Psoas muscle (tissue), 8 donors: Measurements from ENCODE around the gene SLC7A10. TPM values are rescaled to one million over a fixed set of nuclear protein-coding genes. Genes with fewer than 3 reads are reported as not detected.

ENCODE experiments used
- ATAC-seq, 4 donors: fragments of 200-7000 bp; cut with Tn5 transposase; one replicate each; pipeline ENCODE4 v1.9.1; 2020; ENCODE audit warnings: moderate library complexity in 3 of 4, mild to moderate bottlenecking in 2 of 4
- DNase-seq, 2 donors: peaks; one replicate each; pipeline ENCODE4 v3.0.0-alpha.2; 2020
- H3K27ac ChIP-seq: fragments of 200-600 bp; one replicate; pipeline ENCODE4 v1.8.0; 2022
- H3K27me3 ChIP-seq, 3 donors: fragments of 200-600 bp in 1 of 3; one replicate each; pipeline versions ENCODE4 v1.6.1 to v1.8.0; 2013 to 2022; ENCODE audit warnings: low read length in 2 of 3, mild to moderate bottlenecking in 2 of 3, moderate library complexity in 1 of 3; ENCODE audit not compliant: insufficient read depth in 3 of 3
- H3K36me3 ChIP-seq, 2 donors: fragments of 200-600 bp in 1 of 2; one replicate each; pipeline versions ENCODE4 v1.6.1 to v1.8.0; 2013 to 2022; ENCODE audit warnings: low read depth in 1 of 2, mild to moderate bottlenecking in 1 of 2, moderate library complexity in 1 of 2; ENCODE audit not compliant: insufficient read depth in 1 of 2
- H3K4me1 ChIP-seq: fragments of 200-600 bp; one replicate; pipeline ENCODE4 v1.8.0; 2022
- H3K4me3 ChIP-seq: fragments of 200-600 bp; one replicate; pipeline ENCODE4 v1.8.0; 2022; ENCODE audit warnings: mild to moderate bottlenecking
- H3K9me3 ChIP-seq: fragments of 200-600 bp; one replicate; pipeline ENCODE4 v1.8.0; 2022
- WGBS, 3 donors: extraction: QIAGEN DNeasy Blood & Tissue Kit; methylation state at CpG; one replicate each; pipeline versions ENCODE4 v1.1.6 to v1.1.7; 2013; 5-methylcytosine and 5-hydroxymethylcytosine counted together
- intact Hi-C, 2 donors: fragments of 100-400 bp; cut with DNase I; formaldehyde crosslinking; loops; one replicate each; pipeline versions ENCODE4 v1.11.0 to v1.14.2; 2022
- polyA plus RNA-seq, 3 donors: library from polyadenylated mRNA; stranded (reverse); fragments of 200-250 nt; gene quantifications; one replicate each; pipeline ENCODE4 v1.2.3, GENCODE V29; 2013
- total RNA-seq, 4 donors: library from RNA; stranded (reverse); fragmentation: NEBNext Ultra II Directional in 2 of 4; extraction: Animal tissue kit (Norgen Biotek cat#: 25700) in 2 of 4; gene quantifications; one replicate each; pipeline versions ENCODE4 v1.2.1 to v1.2.4, GENCODE V29; 2021 to 2023
- TF ChIP-seq, protein P1 (sequence below): fragments of 200-600 bp; IDR thresholded peaks from one replicate; pipeline ENCODE4 v1.8.0; 2022; ENCODE audit warnings: antibody characterized with exemption
- donor health status: healthy with polysubstance abuse.
- donor health status: DM: no; HTN: no; CAD: no; lungs with moderate emphysema.
- donor health status: Bipolar disorder and iron deficiency.
- donor health status: healthy.
- donor health status: DM: yes; HTN: yes; CAD: no.
- donor health status: DM: no; HTN: no; CAD: no.
- donor health status: DM: no; HTN: no; CAD: no.
- donor health status: DM: yes; HTN: yes; CAD: no.

SLC7A10 gene
- total and polyA plus RNA-seq, 7 donors = 0.03 to 0.43 (median 0.14) TPM; not detected in 3

DNA sequence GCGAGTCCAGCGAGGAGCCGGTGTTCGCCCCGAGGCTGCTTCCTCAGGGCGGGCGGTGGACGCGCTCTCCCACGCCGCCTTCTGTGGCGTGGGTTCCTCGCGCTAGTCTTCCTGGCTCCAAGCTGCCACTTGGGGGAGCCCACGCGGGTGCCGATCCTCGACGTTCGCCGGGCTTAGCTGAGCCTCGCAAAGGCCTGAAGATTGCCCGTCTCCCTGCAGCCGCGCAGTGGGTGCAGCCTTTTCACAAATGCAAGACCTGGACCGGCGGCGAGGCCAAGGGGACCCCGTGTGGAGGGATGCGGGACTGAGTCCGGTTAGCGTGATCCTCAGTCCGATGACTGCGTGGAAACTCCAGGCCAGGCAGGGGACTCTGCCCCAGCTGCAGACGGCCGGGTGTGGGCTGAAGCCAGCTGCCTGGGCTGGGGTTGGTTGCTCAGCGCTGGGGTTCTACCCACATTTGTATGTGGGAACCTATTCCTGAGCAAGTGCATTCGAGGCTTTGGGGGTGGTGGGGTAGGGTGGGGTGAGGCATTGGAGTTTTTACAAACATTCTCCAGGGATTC is 48.2 kb downstream of the SLC7A10 start:
- ATAC-seq = peak; percentile 12 to 57 (median 37)

DNA sequence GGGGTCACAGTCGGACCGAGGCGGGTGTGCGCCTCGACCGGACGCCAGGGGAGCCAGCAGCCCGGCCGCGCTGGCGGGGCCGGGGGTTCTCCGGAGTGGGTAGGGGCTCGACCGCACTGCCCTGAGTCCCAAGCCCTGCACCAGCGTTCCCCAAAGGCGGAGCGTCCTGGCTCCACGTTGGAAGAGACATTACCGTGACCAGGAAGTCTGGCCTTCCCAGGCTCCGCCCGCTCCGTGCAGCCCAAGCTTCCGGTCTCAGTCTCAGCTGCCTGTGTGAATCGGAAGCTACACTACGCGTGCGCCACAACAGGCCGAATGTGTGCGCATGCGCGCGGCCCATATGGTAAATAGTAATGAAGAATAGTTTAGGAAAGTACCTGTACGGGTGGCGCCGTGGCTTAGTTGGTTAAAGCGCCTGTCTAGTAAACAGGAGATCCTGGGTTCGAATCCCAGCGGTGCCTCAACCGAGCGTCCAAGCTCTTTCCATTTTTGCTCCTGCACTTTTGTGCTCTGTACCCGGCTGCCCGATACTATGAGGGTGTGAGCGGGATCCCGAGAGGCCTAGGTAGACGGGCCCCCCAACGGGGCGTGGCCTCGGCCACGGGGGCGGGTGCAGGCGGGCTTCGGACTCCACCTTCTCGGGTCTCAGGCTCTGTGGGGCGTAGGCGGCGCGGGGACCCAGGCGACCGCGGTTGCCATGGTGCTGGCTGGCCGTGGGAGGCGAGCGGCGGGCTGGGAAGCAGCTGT is 48.8 kb downstream of the SLC7A10 start:
- ATAC-seq (peak; percentile 92 to 95 (median 92)), DNase-seq (peak; percentile 95 to 97)
- Histone ChIP-seq H3K9me3 (no peaks in the 10 kb centered on the region), H3K27me3 (no peaks in the 10 kb centered on the region), H3K4me1 (peaks cover 15% of the 10 kb centered on the region), H3K36me3 (no peaks in the 10 kb centered on the region), H3K27ac (peak overlapping the region; percentile 97), H3K4me3 (peak overlapping the region; percentile 90)
- WGBS, 3 donors = 0% methylated on average over 65 of the region's 65 CpGs
- TF ChIP-seq, protein P1, sequence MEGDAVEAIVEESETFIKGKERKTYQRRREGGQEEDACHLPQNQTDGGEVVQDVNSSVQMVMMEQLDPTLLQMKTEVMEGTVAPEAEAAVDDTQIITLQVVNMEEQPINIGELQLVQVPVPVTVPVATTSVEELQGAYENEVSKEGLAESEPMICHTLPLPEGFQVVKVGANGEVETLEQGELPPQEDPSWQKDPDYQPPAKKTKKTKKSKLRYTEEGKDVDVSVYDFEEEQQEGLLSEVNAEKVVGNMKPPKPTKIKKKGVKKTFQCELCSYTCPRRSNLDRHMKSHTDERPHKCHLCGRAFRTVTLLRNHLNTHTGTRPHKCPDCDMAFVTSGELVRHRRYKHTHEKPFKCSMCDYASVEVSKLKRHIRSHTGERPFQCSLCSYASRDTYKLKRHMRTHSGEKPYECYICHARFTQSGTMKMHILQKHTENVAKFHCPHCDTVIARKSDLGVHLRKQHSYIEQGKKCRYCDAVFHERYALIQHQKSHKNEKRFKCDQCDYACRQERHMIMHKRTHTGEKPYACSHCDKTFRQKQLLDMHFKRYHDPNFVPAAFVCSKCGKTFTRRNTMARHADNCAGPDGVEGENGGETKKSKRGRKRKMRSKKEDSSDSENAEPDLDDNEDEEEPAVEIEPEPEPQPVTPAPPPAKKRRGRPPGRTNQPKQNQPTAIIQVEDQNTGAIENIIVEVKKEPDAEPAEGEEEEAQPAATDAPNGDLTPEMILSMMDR = peak; percentile 40
- intact Hi-C loops = no loop called here

More for the DNA sequence above, 48.2 kb downstream of the SLC7A10 start:
- no peaks in the 10 kb centered on the region for H3K36me3 ChIP-seq
- TF ChIP-seq, protein P1 = peak; percentile 34
- peak overlapping the region; percentile 97 for H3K27ac ChIP-seq
- H3K27me3 ChIP-seq = no peaks in the 10 kb centered on the region
- intact Hi-C loops = no loop called here
- peak overlapping the region; percentile 90 for H3K4me3 ChIP-seq
- WGBS, 3 donors = 0 to 1% (median 0%) methylated on average over 34 to 38 of the region's 38 CpGs
- no peaks in the 10 kb centered on the region for H3K9me3 ChIP-seq
- no peak for DNase-seq
- H3K4me1 ChIP-seq = peaks cover 15% of the 10 kb centered on the region

DNA sequence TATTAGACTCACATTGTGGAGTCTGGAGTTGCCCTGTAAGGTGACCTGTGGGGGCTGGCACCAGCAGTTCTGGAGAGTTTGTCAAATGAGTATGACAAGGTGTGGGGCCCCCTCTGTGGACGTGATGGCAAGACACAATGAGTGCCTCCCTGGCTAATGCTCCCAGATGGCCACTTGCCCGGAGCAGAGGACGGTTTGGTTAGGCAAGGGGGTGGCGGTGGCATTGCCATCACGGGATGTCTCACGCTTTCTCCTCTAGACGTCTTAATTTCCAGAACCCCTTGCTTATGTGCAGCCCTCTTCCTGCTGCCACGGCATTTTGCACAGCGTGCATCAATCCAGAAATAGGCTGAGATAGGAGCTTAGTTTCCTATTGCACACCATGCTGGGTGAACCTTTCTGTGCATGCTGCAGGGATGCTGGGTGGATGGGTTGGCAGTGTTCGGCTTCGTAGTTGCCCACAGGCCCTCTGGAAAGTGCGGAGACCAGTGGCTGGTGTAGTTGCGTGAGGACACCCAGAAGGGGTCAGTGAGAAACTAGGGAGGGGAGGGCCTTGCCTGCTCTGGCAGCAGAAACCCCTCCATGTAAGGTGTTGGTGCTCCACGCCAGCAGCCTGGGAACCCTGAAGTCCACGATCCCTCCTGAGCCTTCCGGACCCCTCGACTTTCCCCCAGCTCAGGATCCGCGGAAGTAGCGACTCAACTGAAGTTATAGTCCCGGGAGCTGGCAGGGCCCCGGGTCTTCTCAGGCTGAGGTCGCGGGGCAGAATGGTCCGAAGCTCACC is 49.6 kb downstream of the SLC7A10 start:
- Histone ChIP-seq H3K27ac (peak overlapping the region; percentile 97), H3K36me3 (no peaks in the 10 kb centered on the region), H3K9me3 (no peaks in the 10 kb centered on the region), H3K4me3 (peak overlapping the region; percentile 90), H3K27me3 (no peaks in the 10 kb centered on the region), H3K4me1 (peaks cover 15% of the 10 kb centered on the region)
- WGBS, 3 donors = 7 to 10% (median 8%) methylated on average over 23 to 25 of the region's 25 CpGs
- DNase-seq (peak in 1 of 2 donors; percentile 60), ATAC-seq (peak; percentile 1 to 22 (median 5))
- TF ChIP-seq, protein P1 = no peak
- intact Hi-C loops = no loop called here

DNA sequence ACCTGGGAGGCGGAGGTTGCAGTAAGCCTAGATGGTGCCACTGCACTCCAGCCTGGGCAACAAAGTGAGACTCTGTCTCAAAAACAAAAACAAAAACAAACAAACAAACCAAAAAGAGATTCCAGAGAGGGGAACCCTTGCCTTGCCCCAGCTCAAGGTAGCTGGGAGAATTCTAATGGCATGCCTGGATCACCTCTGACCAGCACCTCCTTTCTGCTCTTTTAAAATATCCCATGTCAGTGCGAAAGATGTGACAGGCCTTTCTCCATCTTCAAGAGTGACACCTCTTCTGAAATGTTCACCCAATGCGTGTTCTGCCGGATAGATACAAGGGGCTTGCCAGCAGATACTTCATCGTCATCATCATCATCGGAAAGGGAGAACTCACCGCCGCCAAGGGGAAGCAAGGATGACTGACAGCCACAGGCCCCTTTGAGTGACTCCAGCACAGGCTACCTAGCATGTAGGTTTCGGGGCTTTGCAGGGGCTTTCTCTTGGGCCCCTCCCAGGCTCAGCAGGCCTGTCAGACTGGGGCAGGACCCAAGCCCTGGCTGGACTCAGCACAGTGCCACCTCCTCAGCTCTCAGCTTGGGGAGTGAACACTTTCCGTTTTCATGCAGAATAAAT is 50.4 kb downstream of the SLC7A10 start:
- H3K4me3 ChIP-seq = peak overlapping the region; percentile 90
- H3K27ac ChIP-seq = peak overlapping the region; percentile 97
- intact Hi-C loops = no loop called here

More for the DNA sequence above, 50.4 kb downstream of the SLC7A10 start:
- WGBS, 3 donors = 82 to 86% (median 82%) methylated on average over 10 of the region's 10 CpGs
- Histone ChIP-seq H3K36me3 (no peaks in the 10 kb centered on the region), H3K27me3 (no peaks in the 10 kb centered on the region), H3K4me1 (peaks cover 15% of the 10 kb centered on the region), H3K9me3 (no peaks in the 10 kb centered on the region)
- DNase-seq (peak in 1 of 2 donors; percentile 22), ATAC-seq (no peak)
- TF ChIP-seq, protein P1 = no peak
